HG03469 (cell line): ENCODE results near the gene SEZ6L.

Source experiments
- ATAC-seq: cut with Tn5 transposase; IDR thresholded peaks from one replicate; pipeline ENCODE4 v1.9.1; 2021; ENCODE audit warnings: mild to moderate bottlenecking, moderate library complexity, moderate number of reproducible peaks; ENCODE audit not compliant: unreplicated experiment

Gene SEZ6L

GRCh38 chr22:26238596-26238995, 69.3 kb downstream of the SEZ6L start:
- ATAC-seq, result no peak

DNA sequence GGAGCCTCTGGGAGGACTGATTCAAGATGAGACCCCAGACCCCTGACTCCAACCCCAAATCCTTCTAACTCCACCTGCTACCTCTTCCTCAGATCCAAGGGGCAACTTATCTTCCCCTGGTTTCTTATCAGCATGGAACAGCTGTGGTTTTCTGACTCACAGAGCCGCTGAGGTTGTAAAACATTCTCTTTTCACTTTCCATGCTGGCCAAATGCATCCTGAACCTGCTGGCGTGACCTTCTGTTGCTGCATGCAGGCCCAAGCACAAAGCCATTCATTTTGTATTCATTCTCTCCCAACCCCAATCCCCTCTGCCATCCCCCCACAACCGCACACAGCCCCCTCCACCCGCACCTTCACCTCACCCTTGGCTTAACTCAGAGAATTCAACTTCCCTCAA, 70.3 kb downstream of the SEZ6L start:
- no peak for ATAC-seq

DNA sequence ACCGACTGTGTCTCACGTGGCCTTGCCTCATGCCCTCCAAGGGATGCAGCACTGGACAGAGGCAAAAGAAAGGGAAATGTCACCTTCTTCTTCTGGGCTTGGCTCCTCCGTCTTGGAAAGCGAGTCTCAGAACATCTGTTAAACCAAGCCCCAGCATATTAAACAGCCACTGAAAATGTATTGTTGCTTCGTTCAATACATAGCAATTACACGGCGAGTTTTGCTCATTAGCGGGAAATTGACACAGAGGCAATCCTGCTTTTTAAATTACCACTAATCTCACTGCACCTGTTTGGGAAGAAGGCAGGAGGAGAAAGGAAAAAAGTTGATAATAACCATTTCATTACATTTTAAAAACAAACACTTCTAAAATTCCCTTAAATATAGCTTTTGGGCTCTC, 72.1 kb downstream of the SEZ6L start:
- no peak for ATAC-seq

DNA sequence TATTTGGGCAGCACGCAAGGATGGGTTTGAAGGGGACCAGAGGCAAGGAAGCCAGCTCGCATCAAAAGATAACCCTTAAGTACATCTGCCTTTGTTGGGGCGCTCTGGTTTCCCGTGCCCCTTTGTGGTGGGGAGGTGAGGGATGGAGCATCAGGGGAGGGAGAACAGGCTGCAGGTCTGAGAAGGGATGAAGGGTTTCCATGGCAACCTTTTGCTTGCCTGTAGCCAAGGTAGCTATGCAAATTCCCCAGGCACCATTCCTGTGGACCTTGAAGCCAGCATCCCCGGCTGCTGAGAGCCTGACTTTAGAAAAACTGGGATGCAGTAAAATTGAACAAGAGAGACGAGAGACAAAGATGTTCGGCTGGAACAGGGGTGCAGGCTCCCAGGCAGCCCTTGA, 75.7 kb downstream of the SEZ6L start:
- no peak for ATAC-seq

DNA sequence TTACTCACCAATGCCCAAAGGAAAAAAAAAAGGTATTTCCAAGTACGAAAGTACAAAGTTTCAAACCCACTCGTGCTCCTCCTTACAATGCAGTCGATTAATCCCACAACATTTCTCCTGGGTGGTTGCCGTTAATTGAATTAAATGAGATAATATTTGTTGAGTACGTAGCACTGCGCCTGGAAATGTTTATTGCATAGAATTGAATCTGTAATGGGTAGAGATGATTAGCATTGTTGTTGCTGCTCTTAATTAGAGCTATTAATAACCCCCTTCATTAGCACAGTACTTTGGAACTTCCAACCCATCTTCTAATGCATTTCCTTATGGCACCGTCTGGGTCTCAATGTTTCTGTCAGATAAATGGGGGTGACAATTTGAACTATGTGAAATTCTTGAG, 77.3 kb downstream of the SEZ6L start:
- ATAC-seq, result no peak

- ATAC-seq, result no peak
Observed at GRCh38 chr22:26251869-26252268, 82.6 kb downstream of the SEZ6L start.

DNA sequence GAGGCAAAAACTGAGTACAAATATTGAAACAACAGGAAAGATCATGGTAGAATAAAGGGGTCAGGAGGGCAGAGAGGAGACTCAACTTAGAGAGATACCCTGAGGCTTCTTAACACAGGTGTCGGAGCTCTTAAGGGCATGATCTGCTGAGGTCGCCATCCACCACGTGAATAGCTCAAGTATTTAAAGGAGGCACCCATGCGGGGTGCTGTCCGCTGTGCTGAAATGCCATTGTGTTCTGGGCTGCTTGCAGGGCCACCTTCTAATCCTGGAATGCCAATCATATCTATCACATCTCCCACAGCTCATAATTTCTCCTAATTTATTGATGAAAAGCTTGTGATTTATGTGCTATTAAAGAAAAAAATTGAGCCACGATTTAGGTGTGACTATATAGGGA, 90.2 kb downstream of the SEZ6L start:
- ATAC-seq, result no peak

DNA sequence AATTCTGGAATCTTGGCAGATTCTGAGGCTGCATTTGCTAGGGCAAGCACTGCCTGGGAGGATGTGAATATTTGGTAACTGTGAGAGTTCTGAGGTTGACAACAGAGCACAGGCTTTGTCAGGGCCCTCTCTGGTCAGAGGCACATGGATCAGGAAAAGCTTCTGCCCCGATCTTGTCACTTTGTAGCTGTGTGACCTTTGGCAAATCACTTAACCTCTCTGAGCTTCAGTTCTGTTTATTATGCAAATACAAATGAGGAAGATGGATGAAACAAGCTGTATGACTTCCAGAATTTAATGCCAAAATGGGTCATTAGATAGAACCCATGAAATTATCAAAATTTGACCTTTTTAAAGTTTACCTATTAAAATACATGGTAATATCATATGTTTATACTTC, 94.9 kb downstream of the SEZ6L start:
- no peak for ATAC-seq

GRCh38 chr22:26265281-26265680, 96.0 kb downstream of the SEZ6L start:
- ATAC-seq, result no peak

DNA sequence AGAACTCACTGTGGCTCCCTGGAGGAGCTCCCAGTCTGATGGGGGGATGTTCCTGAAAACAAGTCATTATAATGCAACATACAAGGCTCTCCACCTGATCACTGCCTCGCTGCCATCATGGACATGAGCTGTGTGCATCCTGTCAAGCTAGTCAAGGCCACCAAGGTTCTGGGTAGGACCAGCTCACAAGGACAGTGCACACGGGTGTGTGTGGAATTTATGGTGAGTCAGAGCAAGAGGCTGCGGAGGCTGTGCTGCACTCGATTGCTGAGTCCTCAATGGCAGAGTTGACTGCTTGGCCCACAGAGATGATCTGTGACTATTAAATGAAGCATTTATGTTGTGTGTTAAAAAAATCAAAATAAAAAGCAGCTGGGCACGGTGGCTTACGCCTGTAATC, 96.6 kb downstream of the SEZ6L start:
- no peak for ATAC-seq

DNA sequence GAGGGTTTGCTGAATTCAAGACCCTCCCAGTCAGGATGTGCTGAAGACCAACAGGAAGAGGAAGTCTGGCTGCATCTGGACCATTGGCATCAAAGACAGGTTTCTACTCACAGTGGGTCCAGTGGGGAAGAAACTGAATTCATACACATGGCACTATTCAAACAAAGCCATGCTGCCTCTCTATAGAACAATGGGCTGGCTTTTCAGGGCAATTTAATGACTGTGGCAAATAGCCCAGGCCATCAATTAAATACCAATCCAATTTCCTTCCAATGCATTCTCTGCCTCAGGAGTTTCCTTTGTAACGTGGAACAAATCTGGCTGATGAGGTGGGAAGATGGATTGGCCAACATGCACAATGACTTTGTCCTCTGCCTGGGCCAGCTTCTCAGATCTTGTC, 98.6 kb downstream of the SEZ6L start:
- ATAC-seq, result no peak

- ATAC-seq, result no peak
Observed at GRCh38 chr22:26269572-26269971, 100.3 kb downstream of the SEZ6L start.

- no peak for ATAC-seq
Observed at GRCh38 chr22:26271427-26271826, 102.2 kb downstream of the SEZ6L start.

DNA sequence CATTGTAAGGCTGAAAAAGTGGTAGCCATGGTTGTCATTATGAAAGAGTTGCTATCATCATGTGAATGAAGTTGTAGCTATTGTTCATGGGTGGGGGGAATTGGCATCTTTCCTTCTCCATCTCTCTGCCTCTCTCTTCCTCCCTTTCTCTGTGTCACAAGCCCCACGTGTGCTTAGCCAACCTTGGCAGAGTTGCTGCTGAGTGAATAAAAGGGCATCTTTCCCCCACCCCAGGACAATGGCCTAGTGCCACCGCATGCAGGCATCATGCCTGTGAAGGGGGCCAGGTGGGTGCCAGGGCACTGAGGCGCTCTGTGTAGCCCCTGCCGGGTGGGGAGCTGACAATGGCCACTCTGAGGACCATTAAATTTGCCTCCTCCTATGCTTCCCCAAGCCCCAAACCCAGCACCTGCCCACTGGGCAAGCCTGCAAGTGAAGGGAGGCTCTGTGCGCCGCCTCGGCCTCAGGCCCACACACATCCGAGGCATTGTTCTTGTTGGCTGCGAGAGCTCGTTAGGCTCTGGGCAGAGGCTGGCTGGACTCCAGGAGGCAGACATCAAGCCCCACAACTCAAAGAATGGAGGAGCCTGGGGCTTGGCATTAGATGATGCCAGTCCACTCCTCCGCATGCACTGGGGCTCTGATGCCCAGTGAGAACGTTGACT, 103.9 kb downstream of the SEZ6L start:
- ATAC-seq, result no peak

DNA sequence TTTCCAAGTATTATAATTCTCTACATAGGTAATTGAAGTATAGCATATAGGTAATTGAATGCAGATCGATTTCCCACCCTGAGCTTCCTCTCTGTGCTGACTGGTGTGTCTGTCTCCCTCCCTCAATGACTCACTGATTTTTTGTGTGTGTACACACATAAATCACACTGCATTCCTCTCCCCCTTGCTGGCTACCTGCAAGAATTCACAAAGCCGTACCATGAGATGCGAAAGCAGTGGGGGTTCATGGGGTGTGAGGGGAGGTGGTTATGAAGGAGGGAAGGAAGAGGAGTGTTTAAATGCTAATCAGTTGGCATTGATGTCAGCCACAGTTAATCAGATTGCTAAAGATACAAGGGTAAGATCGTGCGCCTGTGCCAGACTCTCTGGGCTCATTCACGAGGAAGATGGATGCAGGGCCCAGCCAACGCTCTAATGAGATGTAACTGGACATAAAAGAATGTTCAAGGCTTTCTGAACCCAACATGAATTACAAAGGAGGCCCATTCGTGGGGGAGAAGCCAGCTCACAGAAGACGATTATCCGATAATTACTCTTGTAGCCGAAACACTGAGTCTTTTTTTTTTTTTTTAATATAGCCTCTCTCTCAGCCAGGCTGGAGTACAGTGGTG, 107.4 kb downstream of the SEZ6L start:
- no peak for ATAC-seq

- ATAC-seq, result no peak
Observed at GRCh38 chr22:26281941-26282340, 112.7 kb downstream of the SEZ6L start.

DNA sequence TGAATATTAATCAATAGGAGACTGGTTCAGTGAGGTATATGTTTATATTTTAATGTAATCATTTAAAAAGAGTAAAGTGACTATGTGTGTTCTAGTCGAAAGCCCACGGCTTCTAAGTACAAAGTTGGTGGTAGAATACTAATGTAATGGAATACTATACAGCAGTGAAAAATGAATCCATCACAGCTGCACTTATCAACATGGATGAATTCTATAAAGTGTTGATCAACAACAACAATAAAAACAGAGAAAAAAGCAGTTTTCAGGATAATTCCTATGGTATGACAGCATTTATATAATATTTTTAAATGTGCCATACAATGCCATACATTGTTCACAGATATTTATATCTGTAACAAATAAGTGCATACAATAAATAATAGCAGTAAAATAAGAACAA, 114.1 kb downstream of the SEZ6L start:
- ATAC-seq, result no peak

DNA sequence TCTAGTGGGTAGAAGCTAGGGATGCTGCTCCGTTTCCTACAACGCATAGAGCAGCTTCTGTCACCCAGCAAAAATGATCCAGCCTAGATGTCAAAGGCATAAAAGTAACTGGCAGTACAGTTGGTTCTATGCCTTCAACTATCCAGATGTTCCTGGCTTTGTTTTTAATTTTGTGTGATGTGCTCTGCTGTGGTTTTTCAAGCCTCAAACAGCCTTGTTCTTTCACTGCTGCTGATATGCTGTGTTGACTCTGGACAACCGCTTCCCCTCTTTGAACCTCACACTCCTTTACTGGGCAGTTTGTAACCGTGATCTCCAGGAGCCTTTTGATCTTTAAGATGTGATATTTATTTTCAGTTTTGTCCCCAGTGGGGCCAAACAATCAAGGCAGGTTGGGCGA, 116.4 kb downstream of the SEZ6L start:
- no peak for ATAC-seq

DNA sequence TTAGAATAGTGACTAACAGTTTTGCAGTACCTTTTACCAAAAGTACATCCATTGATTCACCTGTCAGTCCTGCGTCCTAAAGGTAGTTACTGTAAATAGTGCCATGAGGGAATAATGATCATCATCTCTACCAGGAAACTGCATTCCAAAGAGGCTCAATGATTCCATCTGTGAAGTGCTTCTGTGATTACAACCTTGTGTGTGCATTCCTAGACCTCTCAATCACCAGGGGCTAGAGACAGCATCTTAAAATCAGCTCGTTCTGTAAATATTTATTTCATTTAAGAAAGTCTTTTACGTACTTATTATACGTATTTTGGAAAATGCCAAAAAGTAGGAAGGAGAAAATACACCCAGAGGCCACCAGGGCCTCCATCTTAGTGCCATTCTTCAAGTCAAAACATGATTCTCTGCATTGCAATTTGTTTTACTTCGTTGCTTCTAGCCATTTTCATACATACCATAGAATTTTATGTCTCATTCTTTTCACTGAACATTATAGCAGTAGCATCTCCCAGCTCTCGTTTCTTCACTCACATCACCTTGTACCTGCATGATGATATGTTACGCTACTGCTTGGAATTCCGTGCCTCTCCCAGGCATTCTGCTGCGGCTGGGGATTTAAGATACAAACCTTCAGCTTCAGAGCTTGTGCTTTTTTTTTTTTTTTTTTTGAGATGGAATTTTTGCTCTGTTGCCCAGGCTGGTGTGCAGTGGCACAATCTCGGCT, 117.0 kb downstream of the SEZ6L start:
- ATAC-seq, result no peak

DNA sequence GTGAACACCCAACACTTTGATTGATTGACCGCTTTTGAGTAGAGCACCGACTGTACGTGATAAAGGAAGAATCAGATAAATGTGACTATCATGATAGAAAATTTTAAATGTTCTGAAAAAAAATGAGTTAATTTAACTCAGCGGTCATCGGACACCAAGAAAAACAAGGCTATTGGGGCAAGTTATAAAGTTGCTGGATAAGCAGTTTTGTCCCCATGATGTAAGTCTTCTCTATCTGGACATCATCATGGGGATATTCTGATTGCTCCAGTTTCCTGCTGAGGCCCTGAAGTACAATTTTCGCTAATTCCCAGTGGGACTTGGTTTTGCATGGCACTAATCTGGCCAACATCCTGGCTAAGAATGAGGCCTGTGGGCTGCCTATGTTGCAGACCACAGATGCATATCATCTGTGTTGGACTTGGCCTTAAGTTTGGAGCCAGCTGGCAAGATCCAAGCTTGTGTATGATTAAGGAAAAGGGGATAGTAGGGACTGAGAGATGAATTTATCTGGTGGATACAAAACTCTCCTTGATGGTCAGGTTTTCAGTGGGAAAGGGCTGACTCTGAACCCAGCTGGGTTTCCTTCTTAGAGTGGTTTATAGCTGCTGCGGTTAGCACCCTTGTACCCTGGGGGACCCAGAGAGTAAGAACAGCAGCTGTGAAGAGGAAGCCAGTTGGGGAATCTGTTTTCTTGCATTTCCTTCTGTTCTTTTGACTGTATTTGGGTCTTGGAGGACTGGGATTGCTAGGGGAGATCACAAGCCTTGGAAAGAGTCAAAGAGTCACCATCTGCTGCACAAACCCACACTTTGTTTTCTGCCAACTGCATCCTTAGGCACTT, 118.3 kb downstream of the SEZ6L start:
- ATAC-seq, result no peak

DNA sequence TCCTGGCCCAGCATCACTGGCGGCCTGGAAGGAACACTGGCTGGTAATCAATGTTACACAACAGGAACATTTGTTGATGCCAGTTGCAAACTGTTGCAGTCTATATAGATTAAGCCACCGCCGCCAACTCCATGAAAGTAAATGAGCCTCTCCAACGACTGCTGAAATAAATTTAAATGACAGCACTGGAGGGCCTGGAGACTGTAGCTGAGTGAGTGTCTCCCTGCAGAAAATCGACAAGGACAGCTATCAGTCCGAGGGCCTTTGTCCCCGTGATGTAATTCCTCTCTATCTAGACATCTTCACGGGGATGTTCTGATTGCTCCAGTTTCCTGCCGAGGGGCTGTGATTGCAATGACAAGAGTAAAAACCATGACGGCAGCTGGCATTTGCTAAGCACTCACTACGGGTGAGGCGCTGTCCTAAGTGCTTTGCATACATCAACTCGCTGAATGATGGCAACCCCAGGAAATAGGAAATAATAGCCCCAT, 120.4 kb downstream of the SEZ6L start:
- no peak for ATAC-seq
